HG03196 (cell line): ENCODE data around the gene ATP5PD.
A peak's percentile ranks its signal among the peaks of the same experiment; 100 is the strongest.
"Not testable (repeated sequence)": the region's sequence is repeated elsewhere in the genome, so short reads cannot be mapped to it uniquely, and the experiment has no call there.

Experiments
- ATAC-seq: cut with Tn5 transposase; IDR thresholded peaks from one replicate; pipeline ENCODE4 v1.9.1; 2021; ENCODE audit not compliant: unreplicated experiment

The ATP5PD gene

DNA sequence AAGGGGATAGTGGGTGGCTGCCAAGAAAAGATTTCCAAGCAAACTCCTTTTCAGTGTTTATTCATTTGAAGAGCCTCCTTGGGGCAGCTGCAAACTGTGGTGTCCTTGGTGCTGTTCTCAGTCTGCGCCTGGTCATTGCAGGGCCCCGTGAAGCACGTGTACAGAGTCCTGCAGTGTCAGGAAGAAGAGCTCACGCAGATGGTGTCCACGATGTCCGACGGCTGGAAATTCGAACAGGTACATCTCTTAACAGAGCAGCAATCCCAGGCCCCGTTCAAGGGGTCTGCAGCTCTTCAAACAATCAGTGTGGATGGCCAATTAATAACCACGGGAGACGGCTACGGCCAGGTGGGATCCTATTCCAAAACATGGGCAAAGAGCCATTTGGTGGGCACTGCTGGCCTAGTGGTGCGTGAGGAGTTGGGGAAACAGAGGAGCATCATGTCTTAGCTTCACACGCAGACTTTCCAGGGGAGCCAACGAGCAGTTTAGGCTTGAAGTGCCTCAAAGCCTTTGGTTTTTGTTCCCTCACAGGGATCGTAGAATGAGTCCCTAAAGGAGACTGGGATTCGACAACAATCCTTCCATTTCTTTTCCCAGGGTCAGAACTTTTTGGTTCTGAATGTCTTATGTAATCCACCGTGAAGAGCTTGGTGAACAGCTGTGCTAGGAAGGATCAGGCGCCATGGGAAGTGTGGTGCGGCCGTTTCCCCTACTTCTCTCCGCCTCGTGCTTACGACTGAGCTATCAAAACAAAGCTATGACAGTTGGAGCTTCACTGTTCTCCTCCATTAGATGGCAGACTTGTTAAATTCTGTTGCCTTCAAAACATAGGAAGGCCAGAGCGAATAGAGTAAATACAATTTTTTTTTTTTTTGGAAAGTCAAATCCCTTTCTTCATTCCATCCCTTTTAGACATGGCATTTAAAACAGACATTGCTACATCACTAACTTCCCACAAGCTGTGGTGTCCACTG, 12.9 kb upstream of the ATP5PD start:
- no peak for ATAC-seq

DNA sequence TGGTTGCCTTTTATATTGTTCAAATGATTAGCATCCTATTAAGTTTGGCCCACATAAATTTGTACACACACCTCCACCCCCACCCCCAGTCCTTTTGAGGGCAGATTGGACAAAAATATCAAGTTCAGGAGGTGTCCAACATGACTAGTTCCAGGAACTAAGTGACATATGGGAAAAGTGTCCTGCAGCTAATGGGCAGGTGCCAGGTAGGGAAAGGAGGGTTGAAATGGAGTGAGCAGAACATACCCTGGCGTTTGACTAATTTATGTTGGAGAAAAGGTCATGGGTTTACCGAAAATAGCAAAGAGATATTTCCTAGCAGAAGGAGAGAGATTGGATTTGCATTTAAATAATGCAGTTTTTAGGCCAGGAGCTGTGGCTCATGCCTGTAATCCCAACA, 5.2 kb upstream of the ATP5PD start:
- no peak for ATAC-seq

DNA sequence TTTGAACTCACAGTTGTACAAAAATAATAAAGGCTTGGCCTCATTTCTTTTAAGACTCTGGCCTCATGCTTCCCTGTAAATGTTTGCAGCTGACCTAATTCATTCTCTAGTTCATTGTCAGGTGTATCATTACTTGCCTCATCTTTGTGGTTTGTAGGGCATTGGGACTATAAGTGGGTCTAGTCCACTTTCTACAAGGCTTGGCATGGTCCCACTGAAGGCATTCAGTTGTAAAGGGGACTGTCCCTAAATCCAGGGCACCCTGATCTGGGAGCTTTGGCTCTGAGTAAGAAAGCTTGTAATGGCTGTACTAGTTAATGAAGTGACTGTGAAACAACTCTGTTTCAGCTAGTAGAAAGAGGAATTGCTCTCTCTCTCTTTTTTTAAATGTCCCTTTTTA, 2.9 kb upstream of the ATP5PD start:
- no peak for ATAC-seq

DNA sequence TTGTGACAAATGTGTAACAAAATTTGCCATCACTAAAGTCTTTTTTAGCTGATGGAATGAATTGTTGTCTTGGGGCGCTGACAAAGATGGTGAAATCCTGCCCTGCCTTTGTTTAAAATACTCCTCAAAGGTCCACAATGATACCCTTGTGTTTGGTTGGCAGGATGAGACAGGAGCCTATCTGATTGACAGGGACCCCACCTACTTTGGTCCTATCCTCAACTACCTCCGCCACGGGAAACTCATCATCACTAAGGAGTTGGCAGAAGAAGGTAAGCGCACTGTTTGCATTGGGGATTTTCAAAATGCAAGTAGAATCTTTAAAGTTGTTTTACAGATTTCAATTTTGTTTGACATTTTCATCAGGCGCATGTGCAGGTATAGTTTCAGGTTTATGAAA, 2.3 kb upstream of the ATP5PD start:
- ATAC-seq, result no peak

DNA sequence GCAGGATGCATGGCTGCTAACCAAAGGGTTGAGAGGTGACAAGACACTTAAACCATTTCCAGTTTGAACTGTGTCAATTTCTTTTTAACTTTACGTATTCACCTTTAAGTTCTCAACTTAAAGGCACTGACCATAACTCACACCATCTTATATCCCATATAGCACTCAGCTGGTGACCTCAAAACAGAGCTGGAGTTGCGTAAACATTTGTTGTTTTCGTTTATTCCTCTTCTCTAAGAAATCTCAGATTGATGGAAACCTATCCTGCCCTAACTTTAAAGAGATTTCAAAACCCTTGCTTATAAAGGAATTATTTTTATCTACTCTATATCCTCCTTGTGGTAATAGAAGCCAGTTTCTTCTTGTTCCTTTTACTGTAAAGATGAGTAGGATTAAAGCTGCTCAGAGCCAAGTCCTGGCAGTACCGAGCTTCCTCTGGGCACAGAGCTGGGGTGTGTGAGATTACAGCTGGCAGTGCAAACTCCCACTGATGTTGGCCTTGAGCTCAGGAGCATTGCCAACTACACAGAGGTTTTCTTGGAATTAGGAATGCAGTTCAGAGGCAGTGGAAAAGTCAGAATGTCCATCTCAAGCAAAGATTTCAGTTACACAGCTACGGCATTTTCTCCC, 1.6 kb upstream of the ATP5PD start:
- ATAC-seq, result no peak

DNA sequence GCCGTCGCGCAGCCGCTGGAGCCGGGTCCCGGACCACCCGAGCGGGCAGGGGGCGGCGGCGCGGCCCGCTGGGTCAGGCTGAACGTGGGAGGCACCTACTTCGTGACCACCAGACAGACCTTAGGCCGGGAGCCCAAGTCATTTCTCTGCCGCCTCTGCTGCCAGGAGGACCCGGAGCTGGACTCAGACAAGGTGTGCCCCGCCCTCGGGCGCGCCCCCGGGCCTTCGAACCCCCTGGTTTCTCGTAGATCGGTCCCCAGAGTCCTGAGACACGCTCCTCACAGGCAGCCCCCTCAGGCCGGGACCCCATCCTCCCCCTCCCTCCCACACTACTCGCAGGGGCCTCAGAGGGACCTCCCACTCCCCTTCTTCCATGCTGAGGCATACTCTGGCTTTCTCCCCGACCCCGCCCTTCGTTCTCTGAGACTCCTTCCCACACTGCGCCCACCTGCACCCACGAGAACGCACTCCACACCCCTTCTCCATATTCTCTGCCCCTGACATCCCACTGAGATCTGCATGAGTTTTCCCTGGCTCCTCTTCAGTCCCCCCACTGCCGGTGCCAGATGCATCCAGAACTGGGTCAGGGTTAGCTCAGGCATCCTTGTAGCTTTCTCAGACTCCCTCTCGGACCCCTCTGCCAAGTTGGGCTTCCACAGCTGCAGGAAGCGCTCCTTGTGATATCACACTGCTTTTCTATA, 779 bp upstream of the ATP5PD start:
- peak; percentile 14 for ATAC-seq

DNA sequence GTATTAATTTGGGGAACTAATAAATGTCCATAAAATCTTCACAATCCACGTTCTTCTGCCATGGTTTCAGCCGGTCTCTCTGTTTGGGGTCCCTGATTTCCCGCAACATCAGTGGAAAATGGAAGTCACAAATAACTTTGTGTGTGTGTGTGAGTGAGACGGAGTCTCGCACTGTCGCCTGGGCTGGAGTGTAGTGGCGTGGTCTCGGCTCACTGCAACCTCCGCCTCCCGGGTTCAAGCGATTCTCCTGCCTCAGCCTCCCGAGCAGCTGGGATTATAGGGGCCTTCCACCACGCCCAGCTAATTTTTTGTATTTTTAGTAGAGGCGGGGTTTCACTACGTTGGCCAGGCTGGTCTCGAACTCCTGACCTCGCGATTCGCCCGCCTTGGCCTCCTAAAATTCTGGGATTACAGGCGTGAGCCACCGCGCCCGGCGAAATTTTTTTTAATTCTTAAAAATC, 793 bp downstream of the ATP5PD start:
- not testable (repeated sequence) for ATAC-seq

DNA sequence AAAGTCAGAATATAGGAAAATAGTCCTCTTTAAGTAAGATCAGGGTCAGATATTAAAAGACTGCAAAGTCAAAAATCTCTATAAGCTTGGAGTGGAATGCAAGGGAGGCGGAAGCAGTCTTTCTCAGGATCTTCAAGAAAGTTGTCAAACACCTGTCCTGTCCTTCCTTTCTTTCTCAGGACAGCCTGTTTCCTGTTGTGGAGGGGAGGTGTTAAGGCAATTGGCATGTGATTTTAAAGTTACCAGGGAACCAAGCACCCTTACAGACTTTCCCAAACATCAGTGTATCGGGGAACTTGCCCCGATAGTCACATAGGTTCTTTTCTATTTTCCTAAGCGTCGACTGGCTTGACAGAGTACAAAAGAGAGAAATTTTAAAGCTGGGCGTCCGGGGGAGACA, 2.1 kb downstream of the ATP5PD start:
- ATAC-seq, result no peak

DNA sequence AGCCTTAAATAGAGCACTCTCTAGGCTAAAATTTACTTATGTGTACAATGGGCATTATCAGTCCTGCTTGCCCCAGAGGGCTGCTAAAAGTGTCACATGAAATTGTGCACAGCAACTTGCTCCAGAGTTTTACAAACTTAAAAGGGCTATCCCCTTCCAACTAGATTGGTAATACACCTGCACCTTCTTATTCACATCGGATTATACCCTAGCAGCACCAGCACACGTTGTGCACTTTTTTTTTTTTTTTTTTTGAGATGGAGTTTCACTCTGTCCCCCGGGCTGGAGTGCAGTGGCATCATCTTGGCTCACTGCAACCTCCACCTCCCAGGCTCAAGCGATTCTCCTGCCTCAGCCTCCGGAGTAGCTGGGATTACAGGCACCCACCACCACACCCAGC, 3.0 kb downstream of the ATP5PD start:
- ATAC-seq, result not testable (repeated sequence)

DNA sequence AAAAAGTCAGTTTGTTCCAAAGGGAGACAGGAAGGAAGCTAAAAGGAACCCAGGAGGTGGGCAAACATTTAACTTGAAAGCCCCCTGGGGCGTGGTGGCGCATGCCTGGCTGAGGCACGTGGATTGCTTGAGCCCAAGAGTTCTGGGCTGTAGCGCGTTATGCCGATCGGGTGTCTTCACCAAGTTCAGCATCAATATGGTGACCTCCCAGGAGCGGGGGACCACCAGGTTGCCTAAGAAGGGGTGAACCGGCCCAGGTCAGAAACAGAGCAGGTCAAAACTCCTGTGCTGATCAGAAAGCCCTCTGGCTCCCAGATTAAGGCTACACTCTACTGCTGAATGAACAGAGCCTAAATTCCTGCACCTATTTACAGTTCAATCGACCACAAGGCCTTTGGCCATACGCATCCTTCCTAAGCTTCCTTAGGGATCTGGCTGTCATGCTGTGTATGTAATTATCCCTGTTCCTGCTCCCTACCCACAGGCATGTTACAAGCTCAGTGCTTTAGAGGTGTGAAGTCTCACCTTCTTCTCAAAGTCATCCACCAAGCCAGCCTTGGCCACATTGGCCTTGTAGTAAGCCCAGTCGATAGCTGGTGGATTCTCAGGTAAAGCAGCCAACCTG, 5.0 kb downstream of the ATP5PD start:
- no peak for ATAC-seq

DNA sequence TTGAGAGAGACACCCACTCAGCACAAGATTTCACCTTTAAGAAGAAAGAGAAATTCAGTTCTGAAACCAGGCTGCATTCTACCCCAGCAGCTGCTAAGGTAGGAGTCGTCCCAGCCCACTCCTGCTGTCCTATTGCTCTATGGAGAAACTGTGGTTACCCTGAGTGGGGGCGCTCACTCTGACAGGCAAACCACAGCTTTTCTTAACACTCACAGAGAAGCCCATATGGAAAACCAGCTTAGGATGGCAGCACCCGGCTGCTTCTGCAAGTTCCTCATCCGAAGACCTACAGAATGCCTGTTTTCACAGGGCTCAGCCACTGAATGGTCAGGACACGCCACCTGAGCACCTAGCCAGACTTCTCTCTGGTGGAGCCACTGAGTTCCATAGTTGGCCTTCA, 7.5 kb downstream of the ATP5PD start:
- no peak for ATAC-seq

DNA sequence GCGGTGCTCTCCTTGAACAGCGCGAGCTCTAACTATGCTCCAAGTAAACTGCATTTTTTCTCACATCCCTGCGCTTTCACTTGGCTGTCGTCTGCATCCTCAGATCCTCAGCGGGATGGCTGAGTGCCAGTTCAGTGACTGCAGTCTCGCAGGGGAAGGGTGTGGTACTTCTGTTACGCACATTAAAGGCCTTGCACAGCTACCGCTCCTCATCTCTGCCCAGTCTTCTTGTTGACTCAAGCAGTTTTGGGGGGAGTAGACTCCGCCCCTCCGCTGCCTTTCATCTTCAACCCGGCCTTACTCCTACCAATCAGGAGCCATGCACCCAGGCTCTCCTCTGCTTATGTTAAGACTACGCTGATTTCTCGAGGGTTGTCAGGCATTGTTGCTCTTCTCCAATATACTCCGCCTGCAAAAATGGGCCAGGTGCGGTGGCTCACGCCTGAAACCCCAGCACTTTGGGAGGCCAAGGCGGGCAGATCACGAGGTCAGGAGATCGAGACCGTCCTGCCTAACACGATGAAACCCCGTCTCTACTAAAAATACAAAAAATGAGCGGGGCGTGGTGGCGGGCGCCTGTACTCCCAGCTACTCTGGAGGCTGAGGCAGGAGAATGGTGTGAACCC, 10.0 kb downstream of the ATP5PD start:
- ATAC-seq, result no peak

DNA sequence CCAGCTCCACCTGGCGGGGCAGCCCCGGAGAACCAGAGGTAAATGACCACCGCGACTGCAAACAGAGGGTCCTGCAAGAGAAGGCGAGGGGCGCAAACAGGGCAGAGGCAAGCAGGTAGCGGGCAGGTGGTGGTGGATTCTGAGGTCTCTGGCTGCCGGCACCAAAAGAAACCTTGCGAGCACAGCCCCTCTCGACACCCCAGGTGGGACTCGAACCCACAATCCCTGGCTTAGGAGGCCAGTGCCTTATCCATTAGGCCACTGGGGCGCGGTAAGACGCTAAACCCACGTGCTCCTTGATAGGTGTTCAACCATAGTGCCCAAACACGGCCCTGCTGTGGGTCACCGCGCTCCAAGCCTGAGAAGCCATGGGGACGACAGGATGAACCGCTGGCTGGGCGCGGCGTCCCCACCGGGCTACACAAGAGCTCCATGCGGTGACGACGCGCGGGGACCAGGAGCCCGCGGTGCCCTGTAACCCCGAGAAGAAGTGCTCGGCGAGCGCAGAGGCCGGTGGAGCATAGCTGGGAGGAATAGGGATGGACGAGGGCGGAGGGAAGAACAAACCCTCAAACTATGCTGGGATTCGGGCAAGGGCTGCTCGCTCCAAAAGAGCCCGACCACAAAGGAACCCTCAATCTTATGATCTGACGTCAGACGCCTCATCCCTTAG, 12.4 kb downstream of the ATP5PD start:
- ATAC-seq, result peak; percentile 49

DNA sequence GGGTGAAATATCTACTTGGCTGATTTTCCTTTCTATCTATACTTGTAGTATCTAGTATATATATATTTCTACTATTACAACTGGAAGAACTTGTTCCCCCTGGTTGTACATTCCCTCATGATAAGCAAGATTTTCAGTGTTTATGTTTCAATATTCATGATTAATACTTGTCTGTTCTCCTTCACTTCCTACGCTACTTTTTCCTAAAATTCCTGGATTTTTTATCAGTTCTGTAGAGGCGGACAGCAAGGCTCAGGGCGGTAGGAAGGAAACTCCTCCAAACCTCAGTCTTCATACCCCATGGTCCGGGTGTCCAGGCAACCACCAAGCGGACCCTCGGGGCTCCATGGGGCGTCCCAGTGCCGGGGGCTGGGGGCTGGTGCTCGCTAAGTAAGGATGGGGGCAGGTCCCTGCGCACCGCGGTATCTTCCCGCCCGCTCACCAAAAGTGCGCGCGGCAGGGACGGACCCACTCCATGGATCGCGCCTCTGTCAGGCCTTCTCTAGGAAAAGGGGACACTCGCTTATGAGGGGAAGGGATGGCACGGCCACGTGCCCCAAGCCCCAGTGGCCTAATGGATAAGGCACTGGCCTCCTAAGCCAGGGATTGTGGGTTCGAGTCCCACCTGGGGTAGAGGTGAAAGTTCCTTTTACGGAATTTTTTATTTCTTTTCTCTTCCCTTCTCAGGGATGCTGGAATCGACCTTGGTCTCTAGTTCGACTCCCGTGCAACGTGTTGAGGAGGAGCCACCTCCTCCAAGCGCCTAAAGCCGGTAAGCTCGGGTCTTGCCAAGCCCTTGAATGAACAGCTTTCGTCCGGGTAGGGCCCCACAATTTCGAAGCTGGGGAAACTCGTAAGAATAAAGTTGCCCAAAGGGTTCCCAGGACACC, 13.2 kb downstream of the ATP5PD start:
- ATAC-seq, result peak; percentile 56

DNA sequence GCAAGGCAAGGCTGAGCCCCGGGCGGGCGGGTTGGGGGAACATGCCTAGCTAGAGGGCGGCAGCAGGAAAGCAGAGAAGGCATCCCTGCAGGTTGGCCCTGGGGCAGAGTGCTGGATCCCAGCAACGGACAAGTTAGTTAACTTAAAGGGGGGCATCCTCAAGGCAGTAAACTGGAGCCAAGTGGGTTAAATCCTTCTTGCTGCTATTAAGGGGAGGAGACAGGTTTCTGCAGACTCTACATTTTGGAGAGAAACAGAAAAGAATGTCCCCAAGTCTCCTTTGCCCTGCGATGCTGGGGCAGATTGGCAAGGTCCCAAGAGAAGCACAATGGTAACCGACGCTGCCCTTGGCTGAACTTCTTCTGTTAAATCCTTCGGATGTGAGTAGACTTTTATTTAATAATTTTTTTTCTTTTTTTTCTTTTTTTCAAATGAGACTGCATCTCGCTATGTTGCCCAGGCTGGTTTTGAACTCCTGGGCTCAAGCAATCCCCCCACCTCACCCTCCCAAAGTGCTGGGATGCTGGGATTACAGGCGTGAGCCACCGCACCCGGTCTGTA, 14.0 kb downstream of the ATP5PD start:
- no peak for ATAC-seq

DNA sequence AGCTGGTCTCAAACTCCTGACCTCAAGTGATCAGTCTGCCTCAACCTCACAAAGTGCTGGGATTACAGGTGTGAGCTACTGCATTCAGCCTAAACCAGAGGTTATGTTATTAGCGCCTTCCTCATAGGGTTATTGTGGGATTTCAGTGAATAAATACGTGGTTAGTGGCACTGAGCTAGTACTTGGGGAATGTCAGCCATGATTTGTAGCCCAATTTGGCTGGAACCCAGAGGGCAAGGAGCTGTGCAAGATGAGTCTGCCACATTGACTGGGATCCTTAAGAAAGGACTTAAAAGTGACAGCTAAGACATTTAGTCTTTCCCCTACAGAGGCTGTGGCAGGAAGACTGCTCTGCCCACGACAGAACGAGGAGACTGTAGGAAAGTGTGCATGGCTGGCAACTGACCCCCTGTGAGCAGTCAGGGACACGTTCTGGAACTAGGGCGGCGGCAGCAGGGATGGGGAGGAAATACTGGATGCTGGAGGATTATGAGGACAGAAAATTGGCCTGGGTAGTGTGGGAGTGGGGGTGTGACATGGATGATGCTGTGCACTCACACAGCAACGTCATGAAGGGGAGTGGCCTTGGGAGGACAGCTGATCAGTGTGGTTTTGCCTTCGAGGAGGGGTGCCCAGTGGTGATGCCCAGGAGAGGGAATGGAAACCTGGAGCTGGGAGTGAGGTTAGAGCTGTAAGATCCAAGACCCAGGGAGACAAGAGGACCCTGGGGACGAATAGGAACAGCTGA, 14.6 kb downstream of the ATP5PD start:
- ATAC-seq, result no peak

DNA sequence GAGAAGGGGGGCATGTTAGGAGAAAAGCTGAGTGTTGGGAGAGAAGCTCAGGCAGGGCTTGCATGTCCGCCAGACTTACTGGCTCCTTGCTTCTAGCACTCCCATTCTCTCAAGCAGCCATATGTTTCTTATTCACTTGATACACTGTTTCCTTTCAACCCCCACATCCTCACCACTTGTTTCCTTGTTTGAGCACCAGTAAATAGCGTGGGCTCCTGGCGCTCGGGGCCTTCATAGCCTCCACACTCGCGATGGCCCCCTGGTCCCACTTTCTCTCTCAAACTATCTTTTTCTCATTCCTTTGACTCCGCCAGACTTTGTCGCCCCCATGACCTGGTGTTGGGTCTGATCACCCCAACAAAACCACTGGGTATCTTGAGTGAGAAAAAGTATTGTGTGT, 16.6 kb downstream of the ATP5PD start:
- ATAC-seq, result no peak

DNA sequence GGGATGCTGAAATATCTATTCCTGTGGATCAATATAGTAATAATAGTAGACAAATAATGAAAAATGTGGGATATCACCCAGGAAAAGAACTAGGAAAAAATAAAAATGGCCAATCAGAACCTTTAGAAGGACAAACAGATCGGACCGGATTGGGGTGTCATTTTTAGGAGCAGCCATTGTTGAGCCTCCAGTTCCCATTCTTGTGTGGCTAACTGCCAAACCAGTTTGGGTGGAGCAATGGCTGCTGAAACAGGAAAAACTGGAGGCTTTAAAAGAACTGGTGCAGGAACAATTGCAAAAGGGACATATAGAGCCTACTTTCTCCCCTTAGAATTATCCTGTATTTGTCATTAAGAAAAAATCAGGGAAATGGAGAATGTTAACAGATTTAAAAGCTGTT, 20.1 kb downstream of the ATP5PD start:
- not testable (repeated sequence) for ATAC-seq
